GM18519 (cell line): ENCODE results near the gene CREB5.
"Not testable (repeated sequence)": the region's sequence is repeated elsewhere in the genome, so short reads cannot be mapped to it uniquely, and the experiment has no call there.

Experiments used
- ATAC-seq: cut with Tn5 transposase; IDR thresholded peaks from one replicate; pipeline ENCODE4 v1.9.1; 2021; ENCODE audit warnings: mild to moderate bottlenecking, moderate library complexity; ENCODE audit not compliant: unreplicated experiment, low FRiP score

Gene CREB5

DNA sequence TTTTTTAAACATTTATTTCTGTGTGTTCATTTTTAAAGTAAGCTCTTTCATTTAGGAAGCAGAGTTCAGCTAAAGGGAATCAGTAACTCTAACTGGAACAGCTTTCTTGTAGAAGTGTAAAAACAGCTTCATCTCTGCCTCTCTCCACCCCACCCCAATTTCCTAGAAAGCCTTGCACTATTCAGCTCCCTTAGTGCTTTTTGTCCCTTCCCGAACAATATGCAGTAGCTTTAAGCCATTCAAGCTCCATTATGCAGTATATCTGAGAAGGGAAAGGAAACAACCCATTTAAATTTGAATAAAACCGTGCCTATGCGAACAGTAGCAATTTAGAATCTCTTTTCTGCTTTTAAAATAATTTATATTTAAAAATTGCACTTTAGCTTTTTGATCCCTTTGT is 411.3 kb downstream of the CREB5 start:
- no peak for ATAC-seq

- ATAC-seq = not testable (repeated sequence)
Observed at GRCh38 chr7:28825817-28826448, 413.6 kb downstream of the CREB5 start.

GRCh38 chr7:28830846-28831245 is 418.5 kb downstream of the CREB5 start:
- ATAC-seq = no peak

- ATAC-seq = no peak
Observed at GRCh38 chr7:28832669-28833068, 420.4 kb downstream of the CREB5 start.

- ATAC-seq = no peak
Observed at GRCh38 chr7:28835800-28836199, 423.5 kb downstream of the CREB5 start.

- no peak for ATAC-seq
Observed at GRCh38 chr7:28836716-28837115, 424.4 kb downstream of the CREB5 start.

DNA sequence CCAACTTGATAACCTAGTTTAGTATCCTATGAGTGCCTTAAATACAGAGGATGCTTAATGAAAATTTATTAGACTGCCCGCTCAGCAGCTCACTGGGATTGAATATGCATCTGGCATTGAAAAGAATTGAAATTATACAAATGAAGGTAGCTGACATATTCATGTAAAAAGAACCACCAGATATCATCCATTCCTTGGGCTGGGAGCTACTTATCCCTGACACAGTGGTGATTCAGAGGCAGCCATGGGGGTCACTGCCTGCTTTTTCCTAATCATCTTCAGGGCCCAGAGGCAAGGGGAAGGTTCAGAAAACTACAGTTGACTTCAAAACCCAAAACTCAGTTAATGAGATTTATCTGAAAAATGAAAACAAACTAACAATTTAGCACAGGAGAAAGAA is 424.9 kb downstream of the CREB5 start:
- no peak for ATAC-seq

GRCh38 chr7:28840592-28840995 is 428.3 kb downstream of the CREB5 start:
- no peak for ATAC-seq

DNA sequence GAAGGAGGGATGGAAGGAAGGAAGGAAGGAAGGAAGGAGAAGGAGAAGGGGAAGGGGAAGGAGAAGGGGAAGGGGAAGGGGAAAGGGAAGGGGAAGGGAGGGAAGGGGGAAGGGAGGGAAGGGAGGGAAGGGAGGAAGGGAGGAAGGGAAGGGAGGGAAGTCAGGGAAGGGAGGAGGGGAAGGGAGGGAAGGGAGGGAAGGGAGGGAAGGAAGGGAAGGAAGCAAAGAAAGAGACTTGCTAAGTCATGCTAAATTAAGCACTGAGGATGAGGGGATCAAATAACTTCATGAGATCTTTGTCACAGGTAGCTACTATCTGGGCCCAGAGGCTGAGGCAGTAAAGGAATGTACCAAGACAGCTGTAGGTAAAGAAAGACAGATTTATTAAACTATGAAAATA is 429.4 kb downstream of the CREB5 start:
- no peak for ATAC-seq

DNA sequence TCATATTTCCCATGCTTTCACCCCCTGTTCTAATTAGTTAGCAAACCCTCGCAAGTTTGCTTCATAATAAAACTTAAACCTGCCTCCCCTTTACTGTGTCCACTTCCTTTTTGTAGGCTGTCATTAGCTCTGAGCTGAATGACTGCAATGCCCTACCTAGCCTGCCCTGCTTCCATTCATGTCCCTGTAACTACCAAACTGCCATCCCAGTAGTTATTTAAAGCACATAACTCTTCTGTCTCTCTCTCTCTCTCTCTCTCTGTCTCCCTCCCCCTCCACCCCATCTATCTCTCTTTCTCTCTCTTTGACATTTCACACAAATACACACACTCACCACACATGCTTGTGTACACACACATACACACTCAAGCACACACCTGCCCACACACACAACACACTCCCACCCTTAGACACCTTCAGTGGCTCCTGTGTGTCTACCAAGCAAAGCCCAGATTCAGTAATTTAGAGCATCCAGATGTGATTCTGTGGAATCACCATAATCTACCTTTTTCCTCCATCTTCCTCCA is 430.5 kb downstream of the CREB5 start:
- no peak for ATAC-seq

GRCh38 chr7:28845106-28845505 is 432.8 kb downstream of the CREB5 start:
- ATAC-seq = no peak

DNA sequence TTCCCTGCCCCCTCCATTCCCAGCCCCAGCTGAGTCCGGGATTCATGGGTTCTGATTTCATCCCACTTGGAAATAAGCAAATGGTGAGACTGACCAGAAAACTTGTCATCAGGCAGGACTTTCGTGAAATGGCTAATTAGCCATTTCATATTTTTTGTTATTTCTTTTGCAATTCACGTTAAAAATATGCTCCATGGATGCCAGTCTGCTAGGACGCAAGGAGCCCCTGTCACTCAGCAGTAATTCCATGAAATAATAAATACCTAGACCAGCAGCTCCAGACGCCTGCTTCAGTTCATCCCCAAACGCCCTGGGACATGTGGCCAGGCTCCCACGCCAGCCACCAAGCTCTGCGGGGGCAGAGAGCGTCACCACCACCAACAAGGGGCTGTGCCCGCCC is 434.9 kb downstream of the CREB5 start:
- no peak for ATAC-seq

DNA sequence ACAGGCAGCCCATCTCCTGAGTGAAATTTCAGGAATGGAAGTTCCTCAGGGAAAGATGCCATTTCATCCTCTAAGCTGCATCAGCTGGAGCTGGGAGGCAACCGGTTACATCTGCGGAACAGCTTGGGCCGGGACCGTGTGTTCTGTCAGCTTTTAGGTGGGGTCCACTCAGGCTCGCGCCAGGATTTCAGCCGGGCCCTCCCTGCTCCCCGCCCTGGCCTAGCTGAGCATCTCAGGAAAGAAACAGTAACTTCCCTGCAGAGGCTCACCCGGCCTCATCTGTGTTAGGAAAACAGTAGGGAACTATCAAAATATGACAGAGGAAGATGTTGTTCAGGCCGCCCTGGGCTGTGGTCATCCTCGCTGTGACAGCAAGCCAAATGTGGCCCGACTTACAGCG is 435.4 kb downstream of the CREB5 start:
- no peak for ATAC-seq

DNA sequence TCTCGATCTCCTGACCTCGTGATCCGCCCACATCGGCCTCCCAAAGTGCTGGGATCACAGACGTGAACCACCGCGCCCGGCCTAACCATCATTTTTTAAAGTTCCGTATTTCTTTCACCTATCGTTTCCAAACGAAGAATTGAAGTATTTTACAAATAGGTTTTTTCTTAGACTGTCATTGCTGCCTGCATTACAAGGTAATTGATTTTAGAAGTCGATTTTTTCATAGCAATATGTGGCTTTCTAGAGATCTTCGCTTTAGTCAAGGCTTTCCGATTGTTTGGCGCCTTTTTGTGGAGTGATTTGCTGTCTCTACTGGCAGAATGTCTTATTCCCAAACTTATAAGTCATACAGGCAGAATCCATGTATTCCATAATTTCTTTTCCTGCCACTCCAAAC is 436.6 kb downstream of the CREB5 start:
- ATAC-seq = no peak

DNA sequence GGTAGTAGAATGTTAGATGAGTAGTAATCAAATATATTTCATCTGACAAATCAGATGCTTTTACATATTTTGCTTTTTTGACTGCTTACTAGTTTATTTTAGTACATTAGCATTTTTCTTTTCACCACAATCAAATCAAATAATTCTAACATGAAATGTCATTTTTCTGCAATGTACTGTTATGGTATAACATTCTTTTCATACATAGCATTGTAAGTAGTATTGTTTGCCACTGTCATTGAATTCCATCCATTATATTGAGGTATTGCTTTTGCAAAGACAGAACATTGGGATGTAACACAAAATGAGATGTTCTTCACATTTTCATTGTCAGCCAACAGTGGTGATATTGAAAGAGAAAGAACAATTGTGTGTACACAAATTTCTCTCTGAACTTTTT is 438.4 kb downstream of the CREB5 start:
- no peak for ATAC-seq

- no peak for ATAC-seq
Observed at GRCh38 chr7:28853150-28853549, 440.8 kb downstream of the CREB5 start.

DNA sequence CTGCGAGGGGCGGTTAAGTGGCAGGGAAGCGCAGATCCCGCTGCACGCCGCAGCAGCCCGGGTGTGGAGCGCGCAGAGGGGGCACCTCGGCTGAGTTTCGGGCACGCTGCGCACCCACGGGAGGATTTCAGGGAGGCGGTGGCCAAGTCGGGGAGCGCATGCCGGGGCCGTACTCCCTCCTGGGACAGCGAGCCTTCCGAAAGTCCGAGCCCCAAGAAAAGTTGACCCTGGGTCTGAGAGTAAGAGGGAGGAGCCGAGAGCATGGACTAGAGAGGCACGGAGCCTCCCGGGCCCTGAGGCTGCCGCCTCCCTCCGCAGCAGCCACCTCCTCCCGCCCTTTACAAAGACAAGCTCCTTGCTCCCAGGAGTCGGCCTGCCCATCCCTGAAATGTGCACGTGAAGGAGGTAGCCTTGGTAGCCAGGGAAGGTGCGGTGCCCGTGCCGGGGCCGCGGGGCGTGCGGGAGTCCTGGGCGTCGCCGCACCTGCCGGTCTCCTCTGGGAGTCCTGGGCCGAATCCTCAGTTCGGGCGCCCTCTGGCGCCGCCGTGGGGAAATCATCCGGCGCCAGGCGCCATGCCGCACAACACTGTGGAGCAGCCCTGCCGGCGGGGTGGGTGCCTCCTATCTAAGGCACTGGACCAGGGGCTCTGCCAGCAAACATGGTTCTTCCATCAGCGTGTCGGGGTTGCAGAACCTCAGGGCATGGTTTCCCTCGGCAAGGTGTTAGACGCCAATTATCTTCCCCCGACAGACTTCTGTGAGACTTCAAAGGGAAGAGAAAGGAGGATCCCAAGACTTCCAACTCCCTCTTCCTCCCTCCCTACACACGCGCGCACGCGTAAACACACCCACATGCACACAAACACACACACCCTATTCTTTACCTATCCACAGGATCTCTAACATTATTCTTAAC is 441.8 kb downstream of the CREB5 start:
- ATAC-seq = peak; percentile 88

- no peak for ATAC-seq
Observed at GRCh38 chr7:28854750-28855074, 442.4 kb downstream of the CREB5 start.

DNA sequence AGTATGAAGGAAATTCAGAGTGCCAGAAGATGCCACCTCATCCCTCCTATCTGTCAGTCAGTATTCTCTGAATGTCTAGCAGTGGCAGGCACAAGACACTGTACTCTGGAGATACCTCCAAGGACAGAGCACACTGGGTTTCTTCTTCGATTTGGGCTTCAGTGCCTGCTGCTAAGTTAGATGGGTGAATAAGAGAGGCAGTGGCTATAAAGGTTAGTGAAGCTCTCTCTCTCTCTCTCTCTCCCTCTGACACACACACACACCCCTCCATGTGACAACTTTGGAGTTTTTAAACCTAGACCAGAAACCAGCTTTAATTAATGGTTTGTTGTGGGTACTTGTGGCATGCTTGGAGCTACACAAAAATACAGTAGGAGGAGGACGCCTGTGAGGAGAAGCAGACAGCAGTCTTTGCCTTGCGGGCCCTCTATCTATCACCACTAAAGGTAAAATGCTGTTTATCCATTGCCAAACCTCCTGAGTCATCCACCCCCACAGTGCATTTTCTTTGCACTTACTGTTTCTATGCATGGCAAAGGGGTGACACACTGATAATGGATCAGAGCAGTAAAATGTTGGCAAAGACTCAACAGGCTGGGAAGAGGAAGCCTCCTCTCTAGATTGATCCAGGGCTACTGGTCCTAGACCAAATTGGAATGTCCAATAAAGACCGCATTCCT is 443.4 kb downstream of the CREB5 start:
- ATAC-seq = no peak

DNA sequence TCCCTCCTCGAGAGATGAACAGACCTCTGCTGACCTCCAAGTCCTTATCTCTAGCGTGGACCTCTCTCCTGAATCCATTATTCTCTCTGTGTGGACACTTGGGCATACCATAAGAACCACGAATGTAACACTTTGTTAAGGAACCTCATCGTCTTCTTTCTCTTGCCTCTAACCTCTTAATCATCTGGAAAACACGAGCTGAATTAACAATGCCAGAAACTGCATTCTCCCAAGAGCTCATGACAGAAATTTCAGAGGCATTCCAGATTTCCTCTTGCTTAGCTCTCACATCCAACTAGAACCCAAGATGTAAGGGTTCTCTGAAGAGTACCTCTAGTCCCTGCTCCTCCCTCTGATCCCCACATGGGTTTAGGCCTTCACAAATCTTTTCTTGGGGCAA is 444.3 kb downstream of the CREB5 start:
- no peak for ATAC-seq

- no peak for ATAC-seq
Observed at GRCh38 chr7:28858206-28858605, 445.9 kb downstream of the CREB5 start.
